Parathyroid adenoma (tissue), 2 donors: Measurements from ENCODE around the gene TSPAN3.

ENCODE experiments used
- H2AFZ ChIP-seq: fragments of 300-600 bp; sonication (generic); one replicate; pipeline ENCODE4 v1.7.0; 2017; ENCODE audit warnings: antibody characterized with exemption, mild to moderate bottlenecking
- H3K27ac ChIP-seq: fragments of 300-600 bp; sonication (generic); one replicate; pipeline ENCODE4 v1.7.0; 2017
- H3K27me3 ChIP-seq: fragments of 300-600 bp; sonication (generic); one replicate; pipeline ENCODE4 v1.7.0; 2017; ENCODE audit warnings: low read length; ENCODE audit not compliant: control insufficient read depth, insufficient read depth
- H3K36me3 ChIP-seq: fragments of 300-600 bp; sonication (generic); one replicate; pipeline ENCODE4 v1.7.0; 2017; ENCODE audit warnings: low read length; ENCODE audit not compliant: control insufficient read depth, insufficient read depth
- H3K4me1 ChIP-seq: fragments of 300-600 bp; sonication (generic); one replicate; pipeline ENCODE4 v1.7.0; 2017; ENCODE audit warnings: control low read depth
- H3K4me2 ChIP-seq: fragments of 300-600 bp; sonication (generic); one replicate; pipeline ENCODE4 v1.7.0; 2017; ENCODE audit warnings: low read length
- H3K4me3 ChIP-seq: fragments of 300-600 bp; sonication (generic); one replicate; pipeline ENCODE4 v1.7.0; 2017; ENCODE audit warnings: low read depth, low read length
- H3K79me2 ChIP-seq: fragments of 300-600 bp; sonication (generic); one replicate; pipeline ENCODE4 v1.7.0; 2017; ENCODE audit warnings: control low read depth
- H3K9ac ChIP-seq: fragments of 300-600 bp; sonication (generic); one replicate; pipeline ENCODE4 v1.7.0; 2017; ENCODE audit warnings: mild to moderate bottlenecking
- H3K9me3 ChIP-seq: fragments of 300-600 bp; sonication (generic); one replicate; pipeline ENCODE4 v1.7.0; 2017; ENCODE audit warnings: low read length; ENCODE audit not compliant: control insufficient read depth
- TF ChIP-seq, protein P1 (sequence below): fragments of 300-600 bp; sonication (generic); IDR thresholded peaks from one replicate; pipeline ENCODE4 v1.7.0; 2017; ENCODE audit warnings: antibody characterized with exemption, mild to moderate bottlenecking
- donor health status: primary hyperparathyroidism.

Gene TSPAN3

DNA sequence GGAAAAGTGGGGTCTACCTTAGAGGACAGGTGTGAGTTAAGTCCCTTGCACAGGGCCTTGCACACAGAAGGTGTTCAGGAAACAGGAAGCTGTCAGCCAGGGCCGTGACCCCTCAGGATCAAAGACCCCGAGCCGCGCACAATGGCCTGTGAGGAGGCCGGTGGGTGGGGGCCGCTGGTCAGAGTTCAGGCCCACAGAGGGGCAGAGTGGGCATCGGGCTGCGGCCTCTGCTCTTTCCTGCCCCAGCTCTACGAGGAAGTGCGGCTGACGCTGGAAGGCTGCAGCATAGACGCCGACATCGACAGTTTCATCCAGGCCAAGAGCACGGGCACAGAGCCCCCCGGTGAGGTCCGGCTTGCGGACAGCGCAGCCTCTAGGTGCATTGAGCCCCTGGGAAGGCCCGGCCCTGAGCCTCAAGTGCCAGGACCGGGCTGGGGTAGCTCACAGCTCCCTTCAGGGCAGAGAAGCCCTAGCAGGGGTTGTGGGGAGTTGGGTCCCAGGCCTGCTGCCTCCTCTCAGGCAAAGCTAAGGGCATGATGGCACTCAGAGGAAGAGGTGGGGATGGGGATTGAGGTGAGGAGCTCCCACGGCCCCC, 38.8 kb downstream of the TSPAN3 start:
- H3K36me3 ChIP-seq = no peaks in the 10 kb centered on the region
- no peak overlapping the region for H2AFZ ChIP-seq
- H3K27ac ChIP-seq = no peak overlapping the region
- H3K4me3 ChIP-seq = no peak overlapping the region
- H3K4me2 ChIP-seq = no peak overlapping the region
- H3K27me3 ChIP-seq = no peaks in the 10 kb centered on the region
- TF ChIP-seq, protein P1, sequence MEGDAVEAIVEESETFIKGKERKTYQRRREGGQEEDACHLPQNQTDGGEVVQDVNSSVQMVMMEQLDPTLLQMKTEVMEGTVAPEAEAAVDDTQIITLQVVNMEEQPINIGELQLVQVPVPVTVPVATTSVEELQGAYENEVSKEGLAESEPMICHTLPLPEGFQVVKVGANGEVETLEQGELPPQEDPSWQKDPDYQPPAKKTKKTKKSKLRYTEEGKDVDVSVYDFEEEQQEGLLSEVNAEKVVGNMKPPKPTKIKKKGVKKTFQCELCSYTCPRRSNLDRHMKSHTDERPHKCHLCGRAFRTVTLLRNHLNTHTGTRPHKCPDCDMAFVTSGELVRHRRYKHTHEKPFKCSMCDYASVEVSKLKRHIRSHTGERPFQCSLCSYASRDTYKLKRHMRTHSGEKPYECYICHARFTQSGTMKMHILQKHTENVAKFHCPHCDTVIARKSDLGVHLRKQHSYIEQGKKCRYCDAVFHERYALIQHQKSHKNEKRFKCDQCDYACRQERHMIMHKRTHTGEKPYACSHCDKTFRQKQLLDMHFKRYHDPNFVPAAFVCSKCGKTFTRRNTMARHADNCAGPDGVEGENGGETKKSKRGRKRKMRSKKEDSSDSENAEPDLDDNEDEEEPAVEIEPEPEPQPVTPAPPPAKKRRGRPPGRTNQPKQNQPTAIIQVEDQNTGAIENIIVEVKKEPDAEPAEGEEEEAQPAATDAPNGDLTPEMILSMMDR = no peak
- no peak overlapping the region for H3K9ac ChIP-seq
- H3K79me2 ChIP-seq = no peaks in the 10 kb centered on the region
- H3K4me1 ChIP-seq = no peaks in the 10 kb centered on the region
- H3K9me3 ChIP-seq = no peaks in the 10 kb centered on the region

DNA sequence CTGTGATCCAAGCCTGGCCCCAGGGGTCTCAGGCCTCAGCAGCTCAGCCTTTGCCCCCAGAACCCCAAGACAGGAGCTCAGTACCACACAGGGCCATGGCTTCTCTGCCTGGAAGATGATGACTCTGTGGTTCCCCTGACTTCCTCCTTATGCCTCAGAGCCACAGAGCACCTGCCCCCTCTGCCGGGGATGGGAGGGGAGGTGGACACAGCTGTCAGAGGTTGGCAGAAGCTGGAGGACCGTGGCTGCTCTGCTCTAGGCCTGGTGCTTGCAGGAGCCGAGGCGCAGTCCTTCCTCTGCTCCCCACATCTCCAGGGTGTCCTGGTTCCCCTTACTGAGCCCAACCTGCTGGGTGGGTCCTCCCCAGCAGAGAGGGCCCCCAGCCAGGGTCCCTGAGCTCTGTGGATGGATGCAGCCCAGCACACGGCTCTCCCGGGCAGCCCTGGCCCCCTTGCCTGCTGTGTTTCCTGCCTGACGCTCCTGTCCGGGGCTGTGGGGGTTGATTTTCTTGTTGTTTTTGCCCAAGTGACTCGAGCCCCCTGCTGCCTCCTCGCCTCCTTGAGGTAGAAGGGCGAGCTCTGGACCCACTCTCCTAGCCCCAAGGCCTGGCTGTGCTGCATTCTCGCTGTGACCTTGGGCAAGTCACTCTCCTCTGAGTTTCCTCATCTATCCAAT, 39.4 kb downstream of the TSPAN3 start:
- Histone ChIP-seq H2AFZ (no peak overlapping the region), H3K27ac (no peak overlapping the region), H3K9ac (no peak overlapping the region), H3K9me3 (no peaks in the 10 kb centered on the region), H3K27me3 (no peaks in the 10 kb centered on the region), H3K4me3 (no peak overlapping the region), H3K36me3 (no peaks in the 10 kb centered on the region), H3K79me2 (no peaks in the 10 kb centered on the region), H3K4me2 (no peak overlapping the region), H3K4me1 (no peaks in the 10 kb centered on the region)
- TF ChIP-seq, protein P1 = no peak

DNA sequence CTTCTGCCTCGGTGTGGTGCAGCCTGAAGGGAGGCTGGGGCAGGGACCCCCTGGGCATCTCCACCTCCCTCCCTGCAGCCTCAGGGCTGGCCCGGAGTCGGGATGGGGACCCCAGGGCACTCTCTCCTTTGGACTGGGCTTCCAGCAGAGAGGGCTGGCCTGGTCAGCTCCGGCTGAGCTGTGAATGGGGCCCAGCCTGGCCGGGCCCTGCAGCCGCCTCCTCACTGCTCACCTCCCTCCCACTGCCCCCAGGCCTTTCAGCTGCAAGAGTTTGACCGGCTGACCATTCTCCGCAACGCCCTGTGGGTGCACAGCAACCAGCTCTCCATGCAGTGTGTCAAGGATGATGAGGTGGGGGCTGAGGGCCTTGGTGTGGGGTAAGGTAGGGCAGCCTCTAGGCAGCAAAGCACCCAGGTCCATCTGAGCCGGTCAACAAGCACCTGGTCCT, 40.0 kb downstream of the TSPAN3 start:
- Histone ChIP-seq H3K79me2 (no peaks in the 10 kb centered on the region), H3K27ac (no peak overlapping the region), H2AFZ (no peak overlapping the region), H3K4me2 (no peak overlapping the region), H3K9ac (no peak overlapping the region), H3K4me3 (no peak overlapping the region), H3K36me3 (no peaks in the 10 kb centered on the region), H3K9me3 (no peaks in the 10 kb centered on the region), H3K4me1 (no peaks in the 10 kb centered on the region), H3K27me3 (no peaks in the 10 kb centered on the region)
- TF ChIP-seq, protein P1 = no peak

DNA sequence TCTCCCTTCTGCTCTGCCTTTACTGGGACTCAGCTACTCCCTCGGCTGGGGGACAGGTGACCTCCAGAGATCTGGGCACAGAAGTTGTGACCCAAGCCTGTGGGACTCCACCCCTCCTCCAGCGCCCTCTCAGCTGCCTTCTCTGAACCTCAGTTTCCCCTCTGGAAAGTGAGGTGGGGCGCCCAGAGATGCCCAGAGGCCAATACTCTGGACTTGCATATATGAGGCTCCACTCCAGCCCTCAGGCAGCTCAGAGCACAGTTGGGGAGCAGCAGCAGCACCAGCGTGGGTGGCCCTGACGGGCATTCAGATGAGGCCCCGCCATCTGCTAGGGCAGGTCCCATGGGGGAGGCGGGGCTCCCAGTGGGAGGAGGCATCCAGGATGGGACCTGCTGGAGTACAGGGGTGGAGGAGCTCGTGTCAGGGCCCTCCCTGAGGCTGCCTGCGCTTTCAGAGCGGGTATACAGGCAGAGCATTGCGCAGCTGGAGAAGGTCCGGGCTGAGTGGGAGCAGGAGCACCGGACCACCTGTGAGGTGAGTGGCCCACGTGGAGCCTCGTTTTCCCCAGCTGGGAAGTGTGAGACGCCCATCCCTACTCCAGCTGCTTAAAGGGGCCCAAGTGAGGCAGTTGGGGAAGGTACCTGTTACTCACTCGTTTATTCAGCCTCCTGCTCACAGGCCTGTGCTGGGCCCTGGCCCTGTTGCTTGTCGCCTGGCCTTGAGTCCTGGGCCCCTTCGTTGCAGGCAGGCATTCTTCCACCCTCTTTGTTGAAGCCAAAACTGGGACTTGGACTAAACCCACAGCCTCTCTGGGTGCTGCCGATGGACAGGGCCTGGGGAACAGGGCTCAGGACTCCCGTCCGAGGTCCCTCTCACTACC, 40.6 kb downstream of the TSPAN3 start:
- H3K79me2 ChIP-seq = no peaks in the 10 kb centered on the region
- no peaks in the 10 kb centered on the region for H3K9me3 ChIP-seq
- H3K27ac ChIP-seq = no peak overlapping the region
- H3K36me3 ChIP-seq = no peaks in the 10 kb centered on the region
- no peak overlapping the region for H3K4me2 ChIP-seq
- no peaks in the 10 kb centered on the region for H3K27me3 ChIP-seq
- no peak overlapping the region for H3K9ac ChIP-seq
- H2AFZ ChIP-seq = no peak overlapping the region
- TF ChIP-seq, protein P1 = no peak
- no peak overlapping the region for H3K4me3 ChIP-seq
- H3K4me1 ChIP-seq = no peaks in the 10 kb centered on the region
